CD4-positive, alpha-beta T cell treated with Interleukin-4 for 1 hour (primary cell): ENCODE results near the gene PRR29.

ENCODE experiments used
- DNase-seq, 2 donors: peaks; one replicate each; pipeline ENCODE4 v3.0.0-alpha.2; 2020 to 2022

Gene PRR29

DNA sequence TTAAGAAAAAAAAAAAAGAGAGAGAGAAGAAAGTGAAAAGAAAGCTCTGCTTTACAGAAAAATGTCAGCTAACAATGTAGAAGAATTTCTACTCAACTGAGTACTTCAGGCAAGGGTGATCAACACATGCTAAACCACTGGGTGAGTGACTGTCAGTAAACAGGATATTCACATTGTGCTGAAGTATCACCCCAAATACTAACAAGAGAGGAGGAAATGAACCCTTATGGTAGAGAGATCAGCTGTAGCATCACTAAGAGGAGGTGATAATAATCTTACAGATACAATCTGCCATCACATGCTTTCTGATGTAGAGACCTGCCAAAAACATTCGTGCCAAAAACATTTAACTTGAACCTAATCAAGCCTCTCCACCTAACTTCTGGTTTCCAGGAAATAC lies 53.0 kb downstream of the PRR29 start:
- peak in 1 of 2 donors; percentile 81 for DNase-seq

DNA sequence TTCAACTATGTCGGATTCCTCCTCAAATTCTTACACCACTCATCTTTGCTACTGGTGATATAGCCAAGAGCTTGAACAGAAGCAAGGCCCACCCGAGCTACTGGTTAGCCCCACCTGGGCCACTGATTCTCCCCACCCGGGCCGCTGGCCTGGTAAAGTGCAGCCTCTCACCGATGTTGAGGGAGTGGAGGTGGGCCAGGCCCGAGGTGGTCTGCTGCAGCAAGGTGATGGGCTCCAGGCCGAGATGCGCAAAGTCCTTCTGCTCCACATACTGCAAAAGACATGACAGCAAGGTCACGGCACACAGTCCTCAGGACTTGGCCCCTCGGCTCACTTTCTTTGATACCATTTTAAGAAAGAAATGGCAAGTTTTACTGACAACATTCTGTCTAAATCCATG lies 55.0 kb downstream of the PRR29 start:
- DNase-seq: no peak
